IMR-90 (cell line): Measurements from ENCODE around the gene CD300LF.

Experiments
- BHLHE40 ChIP-seq: fragments of 150-350 bp; IDR thresholded peaks from 2 replicates; pipeline ENCODE4 v1.6.1; 2016; ENCODE audit warnings: mild to moderate bottlenecking, low read depth, low read length
- CHD1 ChIP-seq: IDR thresholded peaks from 2 replicates; pipeline ENCODE4 v1.6.1; 2012; ENCODE audit warnings: low read depth, low read length, improper control_type of control experiment
- MAFK ChIP-seq: IDR thresholded peaks from 2 replicates; pipeline ENCODE4 v1.6.1; 2012; ENCODE audit warnings: low read depth, low read length, improper control_type of control experiment
- NFE2L2 ChIP-seq: fragments of 150-350 bp; IDR thresholded peaks from 2 replicates; pipeline ENCODE4 v1.6.1; 2016; ENCODE audit warnings: low read depth, mild to moderate bottlenecking, low read length
- POLR2A ChIP-seq: IDR thresholded peaks from 2 replicates; pipeline ENCODE4 v1.6.1; 2012; ENCODE audit warnings: mild to moderate bottlenecking, low read depth, low read length
- RAD21 ChIP-seq: IDR thresholded peaks from 2 replicates; pipeline ENCODE4 v1.6.1; 2012; ENCODE audit warnings: low read length, improper control_type of control experiment
- RCOR1 ChIP-seq: IDR thresholded peaks from 2 replicates; pipeline ENCODE4 v1.6.1; 2012; ENCODE audit warnings: mild to moderate bottlenecking, low read length, improper control_type of control experiment; ENCODE audit not compliant: insufficient replicate concordance
- TF ChIP-seq, protein P1 (sequence below): conservative IDR thresholded peaks from 2 replicates; pipeline ENCODE4 v1.5.1; 2012; ENCODE audit warnings: mild to moderate bottlenecking, low read depth, low read length, improper control_type of control experiment

DNA sequence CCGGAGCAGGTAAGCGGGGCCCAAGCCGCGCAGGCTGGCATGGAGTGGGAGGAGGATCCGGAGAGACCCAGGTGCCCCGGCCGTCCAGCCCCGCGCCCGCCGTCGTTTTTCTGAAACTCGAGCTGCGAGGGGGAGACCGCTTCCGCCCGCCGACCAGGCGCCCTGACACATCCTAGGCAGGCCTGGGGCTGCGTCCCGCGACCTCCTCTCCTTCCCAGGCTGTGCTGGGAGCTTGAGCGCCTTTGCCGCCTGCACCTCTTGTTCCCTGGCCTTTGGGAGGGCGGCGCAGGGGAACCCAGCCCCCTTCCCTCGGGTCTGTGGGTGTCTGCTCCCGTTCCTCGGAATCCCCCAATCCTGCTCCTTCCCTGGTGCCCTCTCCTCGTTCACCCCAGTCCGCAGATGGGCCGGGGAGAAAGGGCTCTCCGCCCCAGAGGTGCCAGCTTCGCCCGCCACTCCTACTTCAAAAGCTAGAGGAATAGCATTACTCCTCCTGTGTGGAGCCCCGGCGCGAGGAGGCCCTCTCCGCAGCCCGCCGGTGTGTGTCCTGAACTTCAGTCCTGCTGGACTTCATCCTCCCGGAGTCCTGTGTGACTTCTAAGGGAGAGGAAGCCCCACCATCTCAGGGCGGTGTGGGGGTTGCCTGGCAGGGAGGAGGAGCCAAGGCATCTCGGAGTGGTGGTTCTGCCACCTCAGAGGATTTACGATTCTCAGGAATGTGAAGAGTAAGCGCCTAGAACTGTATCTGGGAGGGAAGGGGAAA, 36.7 kb upstream of the CD300LF start:
- TF ChIP-seq, protein P1, sequence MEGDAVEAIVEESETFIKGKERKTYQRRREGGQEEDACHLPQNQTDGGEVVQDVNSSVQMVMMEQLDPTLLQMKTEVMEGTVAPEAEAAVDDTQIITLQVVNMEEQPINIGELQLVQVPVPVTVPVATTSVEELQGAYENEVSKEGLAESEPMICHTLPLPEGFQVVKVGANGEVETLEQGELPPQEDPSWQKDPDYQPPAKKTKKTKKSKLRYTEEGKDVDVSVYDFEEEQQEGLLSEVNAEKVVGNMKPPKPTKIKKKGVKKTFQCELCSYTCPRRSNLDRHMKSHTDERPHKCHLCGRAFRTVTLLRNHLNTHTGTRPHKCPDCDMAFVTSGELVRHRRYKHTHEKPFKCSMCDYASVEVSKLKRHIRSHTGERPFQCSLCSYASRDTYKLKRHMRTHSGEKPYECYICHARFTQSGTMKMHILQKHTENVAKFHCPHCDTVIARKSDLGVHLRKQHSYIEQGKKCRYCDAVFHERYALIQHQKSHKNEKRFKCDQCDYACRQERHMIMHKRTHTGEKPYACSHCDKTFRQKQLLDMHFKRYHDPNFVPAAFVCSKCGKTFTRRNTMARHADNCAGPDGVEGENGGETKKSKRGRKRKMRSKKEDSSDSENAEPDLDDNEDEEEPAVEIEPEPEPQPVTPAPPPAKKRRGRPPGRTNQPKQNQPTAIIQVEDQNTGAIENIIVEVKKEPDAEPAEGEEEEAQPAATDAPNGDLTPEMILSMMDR: no peak
- no peak for TF ChIP-seq MAFK
- TF ChIP-seq CHD1: no peak
- no peak for TF ChIP-seq RCOR1
- no peak for TF ChIP-seq POLR2A
- no peak for TF ChIP-seq RAD21
- TF ChIP-seq NFE2L2: no peak
- TF ChIP-seq BHLHE40: no peak
